Uterus (tissue), 2 donors: ENCODE data around the gene BST1.

Experiments used
- POLR2A ChIP-seq, 2 donors: fragments of 450-650 bp; IDR thresholded peaks; one replicate each; pipeline ENCODE4 v1.6.1; 2016; ENCODE audit warnings: antibody characterized with exemption in 2 of 2, mild to moderate bottlenecking in 1 of 2, moderate library complexity in 1 of 2
- TF ChIP-seq, protein P1 (sequence below), 4 experiments: fragments of 200-600 bp in 2 of 4; fragments of 450-650 bp in 2 of 4; sonication (generic) in 2 of 4; IDR thresholded peaks; one replicate each; pipeline ENCODE4 v1.5.1; 2016 to 2019; ENCODE audit warnings: antibody characterized with exemption in 4 of 4, mild to moderate bottlenecking in 2 of 4, moderate library complexity in 1 of 4

DNA sequence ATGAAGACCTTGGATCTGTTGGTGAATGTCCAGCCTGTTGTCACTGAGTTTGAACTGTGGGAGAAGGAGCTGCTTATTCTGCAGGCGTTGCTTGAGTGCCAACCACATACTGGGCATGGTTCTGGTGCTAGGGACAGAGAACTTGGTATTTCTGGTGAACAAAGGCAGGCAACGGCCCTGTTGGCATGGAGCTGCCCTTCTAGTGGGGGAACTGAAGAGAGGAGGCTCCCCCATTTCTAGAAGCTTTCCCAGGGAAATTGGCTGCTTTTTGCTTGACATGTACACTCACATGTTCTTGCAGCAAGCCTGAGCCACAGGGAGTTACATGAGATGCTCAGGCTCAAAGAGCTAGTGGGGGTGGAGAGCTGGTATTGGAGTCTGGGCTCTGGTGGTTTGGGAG lies 66.3 kb downstream of the BST1 start:
- TF ChIP-seq, protein P1, sequence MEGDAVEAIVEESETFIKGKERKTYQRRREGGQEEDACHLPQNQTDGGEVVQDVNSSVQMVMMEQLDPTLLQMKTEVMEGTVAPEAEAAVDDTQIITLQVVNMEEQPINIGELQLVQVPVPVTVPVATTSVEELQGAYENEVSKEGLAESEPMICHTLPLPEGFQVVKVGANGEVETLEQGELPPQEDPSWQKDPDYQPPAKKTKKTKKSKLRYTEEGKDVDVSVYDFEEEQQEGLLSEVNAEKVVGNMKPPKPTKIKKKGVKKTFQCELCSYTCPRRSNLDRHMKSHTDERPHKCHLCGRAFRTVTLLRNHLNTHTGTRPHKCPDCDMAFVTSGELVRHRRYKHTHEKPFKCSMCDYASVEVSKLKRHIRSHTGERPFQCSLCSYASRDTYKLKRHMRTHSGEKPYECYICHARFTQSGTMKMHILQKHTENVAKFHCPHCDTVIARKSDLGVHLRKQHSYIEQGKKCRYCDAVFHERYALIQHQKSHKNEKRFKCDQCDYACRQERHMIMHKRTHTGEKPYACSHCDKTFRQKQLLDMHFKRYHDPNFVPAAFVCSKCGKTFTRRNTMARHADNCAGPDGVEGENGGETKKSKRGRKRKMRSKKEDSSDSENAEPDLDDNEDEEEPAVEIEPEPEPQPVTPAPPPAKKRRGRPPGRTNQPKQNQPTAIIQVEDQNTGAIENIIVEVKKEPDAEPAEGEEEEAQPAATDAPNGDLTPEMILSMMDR (IDR thresholded peaks at IDR 0.05), result no peak
- no peak for TF ChIP-seq POLR2A (IDR thresholded peaks at IDR 0.05)
